ENCODE data around the gene GABBR1. TPM values are rescaled to one million over a fixed set of nuclear protein-coding genes. Genes with fewer than 3 reads are reported as not detected.

The GABBR1 gene
- total and polyA plus RNA-seq, 2 of the 13 experiments (the other 11 are each of a cell fraction or from before 2014, with no cell fraction given) = 0.07 to 0.37 TPM

DNA sequence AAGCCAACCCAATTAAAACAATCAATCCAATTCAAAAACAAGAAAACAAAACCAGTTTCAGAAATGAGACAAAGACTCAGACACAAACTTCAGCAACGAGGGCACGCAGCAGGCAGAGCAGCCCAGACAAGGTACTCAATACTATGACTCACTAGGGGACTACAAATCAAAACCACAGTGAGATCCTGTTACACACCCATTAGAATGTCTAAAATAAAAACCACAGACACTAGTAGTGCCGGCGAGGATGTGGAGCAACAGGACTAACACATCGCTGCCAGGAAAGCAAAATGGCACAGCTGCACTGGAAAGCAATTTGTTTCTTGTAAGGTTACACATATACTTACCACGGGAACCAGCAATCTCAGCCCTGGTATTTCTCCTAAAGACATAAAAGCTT, 116.9 kb downstream of the GABBR1 start:
- in situ Hi-C loops (cut with HindIII; ENCODE audit: extremely low pct_ligation_motif_present, low pct_unique_long_range_greater_than_20kb) = no loop called here
- Histone ChIP-seq H3K27ac (ENCODE audit: extremely low read length, insufficient read depth, low read length) (no peak overlapping the region), H3K36me3 (replicated peaks in 1 of 2; ENCODE audit: control insufficient read depth in 1 of 2, insufficient read depth in 2 of 2, low read length in 2 of 2) (no peaks in the 10 kb centered on the region), H3K27me3 (ENCODE audit: control insufficient read depth in 1 of 2, insufficient read depth in 2 of 2, low read length in 2 of 2) (no peaks in the 10 kb centered on the region), H4K20me1 (ENCODE audit: insufficient read depth, low read length) (no peaks in the 10 kb centered on the region), H3K79me2 (ENCODE audit: insufficient read depth, low read length) (no peaks in the 10 kb centered on the region), H3K9ac (ENCODE audit: insufficient read depth, low read depth, low read length) (no peak overlapping the region), H3K4me1 (ENCODE audit: insufficient read depth, low read length) (no peaks in the 10 kb centered on the region), H3K4me2 (ENCODE audit: low read depth, low read length) (no peak overlapping the region), H2AFZ (ENCODE audit: low read length) (no peak overlapping the region), H3K9me3 (ENCODE audit: low read length) (no peaks in the 10 kb centered on the region), H3K4me3 (replicated peaks in 1 of 3; ENCODE audit: insufficient read depth in 1 of 3, low read depth in 2 of 3, low read length in 3 of 3) (no peak overlapping the region)
- FAIRE-seq = no peak
- intact Hi-C loops (cut with micrococcal nuclease; ENCODE audit: unreplicated experiment) = no loop called here
- ChIA-PET POLR2A (no interaction called here), CTCF (ENCODE audit: low intra/inter-chr PET ratio, low total read pairs) (no interaction called here)
- no peak for ATAC-seq
- DNase-seq (ENCODE audit: low spot score) = no peak
- no TSS peak for BruUV-seq (replicated peaks)
- WGBS (ENCODE audit: low lambda C conversion rate) = 44% methylated on average over 6 of the region's 6 CpGs
- TF ChIP-seq KDM4B (CRISPR knock-in tag; IDR thresholded peaks at IDR 0.05) (no peak), ZNF484 (CRISPR knock-in tag; IDR thresholded peaks at IDR 0.05; ENCODE audit: borderline replicate concordance, low read depth) (no peak), ZNF432 (CRISPR knock-in tag; IDR thresholded peaks at IDR 0.05; ENCODE audit: borderline replicate concordance) (no peak), AGO1 (IDR thresholded peaks at IDR 0.05; ENCODE audit: low read depth, low read length, poor library complexity, severe bottlenecking) (no peak), FOXA1 (IDR thresholded peaks at IDR 0.05) (no peak), FOXA1 (CRISPR knock-in tag; IDR thresholded peaks at IDR 0.05) (no peak), ZSCAN21 (CRISPR knock-in tag; IDR thresholded peaks at IDR 0.05; ENCODE audit: borderline replicate concordance) (no peak), ZNF713 (CRISPR knock-in tag; IDR thresholded peaks at IDR 0.05) (no peak), ZMYM3 (CRISPR knock-in tag; IDR thresholded peaks at IDR 0.05) (no peak), ZNF687 (CRISPR knock-in tag; IDR thresholded peaks at IDR 0.05) (no peak)
- TF ChIP-seq, protein P1, sequence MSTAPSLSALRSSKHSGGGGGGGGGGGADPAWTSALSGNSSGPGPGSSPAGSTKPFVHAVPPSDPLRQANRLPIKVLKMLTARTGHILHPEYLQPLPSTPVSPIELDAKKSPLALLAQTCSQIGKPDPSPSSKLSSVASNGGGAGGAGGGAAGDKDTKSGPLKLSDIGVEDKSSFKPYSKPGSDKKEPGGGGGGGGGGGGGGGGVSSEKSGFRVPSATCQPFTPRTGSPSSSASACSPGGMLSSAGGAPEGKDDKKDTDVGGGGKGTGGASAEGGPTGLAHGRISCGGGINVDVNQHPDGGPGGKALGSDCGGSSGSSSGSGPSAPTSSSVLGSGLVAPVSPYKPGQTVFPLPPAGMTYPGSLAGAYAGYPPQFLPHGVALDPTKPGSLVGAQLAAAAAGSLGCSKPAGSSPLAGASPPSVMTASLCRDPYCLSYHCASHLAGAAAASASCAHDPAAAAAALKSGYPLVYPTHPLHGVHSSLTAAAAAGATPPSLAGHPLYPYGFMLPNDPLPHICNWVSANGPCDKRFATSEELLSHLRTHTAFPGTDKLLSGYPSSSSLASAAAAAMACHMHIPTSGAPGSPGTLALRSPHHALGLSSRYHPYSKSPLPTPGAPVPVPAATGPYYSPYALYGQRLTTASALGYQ (CRISPR knock-in tag; IDR thresholded peaks at IDR 0.05) = no peak
- TF ChIP-seq, protein P2, sequence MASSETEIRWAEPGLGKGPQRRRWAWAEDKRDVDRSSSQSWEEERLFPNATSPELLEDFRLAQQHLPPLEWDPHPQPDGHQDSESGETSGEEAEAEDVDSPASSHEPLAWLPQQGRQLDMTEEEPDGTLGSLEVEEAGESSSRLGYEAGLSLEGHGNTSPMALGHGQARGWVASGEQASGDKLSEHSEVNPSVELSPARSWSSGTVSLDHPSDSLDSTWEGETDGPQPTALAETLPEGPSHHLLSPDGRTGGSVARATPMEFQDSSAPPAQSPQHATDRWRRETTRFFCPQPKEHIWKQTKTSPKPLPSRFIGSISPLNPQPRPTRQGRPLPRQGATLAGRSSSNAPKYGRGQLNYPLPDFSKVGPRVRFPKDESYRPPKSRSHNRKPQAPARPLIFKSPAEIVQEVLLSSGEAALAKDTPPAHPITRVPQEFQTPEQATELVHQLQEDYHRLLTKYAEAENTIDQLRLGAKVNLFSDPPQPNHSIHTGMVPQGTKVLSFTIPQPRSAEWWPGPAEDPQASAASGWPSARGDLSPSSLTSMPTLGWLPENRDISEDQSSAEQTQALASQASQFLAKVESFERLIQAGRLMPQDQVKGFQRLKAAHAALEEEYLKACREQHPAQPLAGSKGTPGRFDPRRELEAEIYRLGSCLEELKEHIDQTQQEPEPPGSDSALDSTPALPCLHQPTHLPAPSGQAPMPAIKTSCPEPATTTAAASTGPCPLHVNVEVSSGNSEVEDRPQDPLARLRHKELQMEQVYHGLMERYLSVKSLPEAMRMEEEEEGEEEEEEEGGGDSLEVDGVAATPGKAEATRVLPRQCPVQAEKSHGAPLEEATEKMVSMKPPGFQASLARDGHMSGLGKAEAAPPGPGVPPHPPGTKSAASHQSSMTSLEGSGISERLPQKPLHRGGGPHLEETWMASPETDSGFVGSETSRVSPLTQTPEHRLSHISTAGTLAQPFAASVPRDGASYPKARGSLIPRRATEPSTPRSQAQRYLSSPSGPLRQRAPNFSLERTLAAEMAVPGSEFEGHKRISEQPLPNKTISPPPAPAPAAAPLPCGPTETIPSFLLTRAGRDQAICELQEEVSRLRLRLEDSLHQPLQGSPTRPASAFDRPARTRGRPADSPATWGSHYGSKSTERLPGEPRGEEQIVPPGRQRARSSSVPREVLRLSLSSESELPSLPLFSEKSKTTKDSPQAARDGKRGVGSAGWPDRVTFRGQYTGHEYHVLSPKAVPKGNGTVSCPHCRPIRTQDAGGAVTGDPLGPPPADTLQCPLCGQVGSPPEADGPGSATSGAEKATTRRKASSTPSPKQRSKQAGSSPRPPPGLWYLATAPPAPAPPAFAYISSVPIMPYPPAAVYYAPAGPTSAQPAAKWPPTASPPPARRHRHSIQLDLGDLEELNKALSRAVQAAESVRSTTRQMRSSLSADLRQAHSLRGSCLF (CRISPR knock-in tag; IDR thresholded peaks at IDR 0.05; ENCODE audit: borderline replicate concordance) = no peak
- TF ChIP-seq, protein P3, sequence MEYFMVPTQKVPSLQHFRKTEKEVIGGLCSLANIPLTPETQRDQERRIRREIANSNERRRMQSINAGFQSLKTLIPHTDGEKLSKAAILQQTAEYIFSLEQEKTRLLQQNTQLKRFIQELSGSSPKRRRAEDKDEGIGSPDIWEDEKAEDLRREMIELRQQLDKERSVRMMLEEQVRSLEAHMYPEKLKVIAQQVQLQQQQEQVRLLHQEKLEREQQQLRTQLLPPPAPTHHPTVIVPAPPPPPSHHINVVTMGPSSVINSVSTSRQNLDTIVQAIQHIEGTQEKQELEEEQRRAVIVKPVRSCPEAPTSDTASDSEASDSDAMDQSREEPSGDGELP (IDR thresholded peaks at IDR 0.05; ENCODE audit: borderline replicate concordance, low read depth) = no peak
